CD4-positive, alpha-beta T cell (primary cell): Measurements from ENCODE around the gene TACO1. TPM values are rescaled to one million over a fixed set of nuclear protein-coding genes. Genes with fewer than 3 reads are reported as not detected.

ENCODE experiments used
- ATAC-seq: fragments of 200-7000 bp; cut with Tn5 transposase; one replicate; pipeline ENCODE4 v1.10.0; 2022; ENCODE audit warnings: mild to moderate bottlenecking; ENCODE audit not compliant: poor library complexity
- CTCF ChIA-PET: fragments of 350-600 bp; sonication (Branson Sonifier 250); formaldehyde crosslinking; loops from one replicate; lab custom pipeline; 2021; ENCODE audit warnings: antibody characterized with exemption, inconsistent platforms; lab: Charles Lee
- POLR2A ChIA-PET: fragments of 350-600 bp; sonication (Branson Sonifier 250); formaldehyde crosslinking; loops from one replicate; lab custom pipeline; 2021; ENCODE audit warnings: antibody characterized with exemption, inconsistent platforms; lab: Charles Lee
- DNase-seq, 14 experiments: peaks; one replicate each; pipeline ENCODE4 v3.0.0-alpha.2; 2013 to 2020; ENCODE audit warnings: mixed read lengths in 2 of 14
- H3K27ac ChIP-seq, 2 donors: one replicate each; pipeline versions ENCODE4 v1.5.1 to v1.7.0; 2013; ENCODE audit warnings: low read length in 2 of 2, low read depth in 1 of 2, mild to moderate bottlenecking in 1 of 2
- H3K27me3 ChIP-seq, 2 experiments: 1 replicate in 1 of 2; 2 replicates in 1 of 2; pipeline versions ENCODE4 v1.6.1 to v1.7.0; 2013; ENCODE audit warnings: low read length in 2 of 2, control low read depth in 1 of 2, mild to moderate bottlenecking in 1 of 2, moderate library complexity in 1 of 2; ENCODE audit not compliant: insufficient read depth in 2 of 2, control insufficient read depth in 1 of 2
- H3K36me3 ChIP-seq: one replicate; pipeline ENCODE4 v1.6.1; 2013; ENCODE audit warnings: low read length, control low read depth; ENCODE audit not compliant: insufficient read depth
- H3K4me1 ChIP-seq: one replicate; pipeline ENCODE4 v1.6.1; 2013; ENCODE audit warnings: low read length, control low read depth; ENCODE audit not compliant: insufficient read depth
- H3K4me3 ChIP-seq: one replicate; pipeline ENCODE4 v1.5.1; 2013; ENCODE audit warnings: mild to moderate bottlenecking, low read length, moderate library complexity
- H3K9me3 ChIP-seq, 2 experiments: 1 replicate in 1 of 2; 2 replicates in 1 of 2; pipeline versions ENCODE4 v1.6.1 to v1.7.0; 2013; ENCODE audit warnings: low read length in 2 of 2, mild to moderate bottlenecking in 2 of 2, control low read depth in 1 of 2, moderate library complexity in 1 of 2; ENCODE audit not compliant: control insufficient read depth in 1 of 2, insufficient read depth in 1 of 2
- H3K27ac Mint-ChIP-seq: one replicate; pipeline ENCODE4 v1.8.0; 2020; ENCODE audit warnings: mixed read lengths
- H3K27me3 Mint-ChIP-seq: one replicate; pipeline ENCODE4 v1.8.0; 2021; ENCODE audit warnings: mixed read lengths
- H3K36me3 Mint-ChIP-seq: one replicate; pipeline ENCODE4 v1.8.0; 2021; ENCODE audit warnings: low read depth, mixed read lengths
- H3K4me1 Mint-ChIP-seq: one replicate; pipeline ENCODE4 v1.8.0; 2021; ENCODE audit warnings: low read depth, mixed read lengths
- H3K4me3 Mint-ChIP-seq: one replicate; pipeline ENCODE4 v1.8.0; 2020; ENCODE audit warnings: mild to moderate bottlenecking, mixed read lengths
- H3K9me3 Mint-ChIP-seq: one replicate; pipeline ENCODE4 v1.8.0; 2020; ENCODE audit warnings: mixed read lengths
- CTCF ChIP-seq: fragments of 200-600 bp; IDR thresholded peaks from one replicate; pipeline ENCODE4 v1.8.0; 2022; ENCODE audit warnings: antibody characterized with exemption, mild to moderate bottlenecking
- intact Hi-C, 2 experiments: fragments of 100-400 bp; cut with DNase I in 1 of 2; cut with micrococcal nuclease in 1 of 2; formaldehyde crosslinking; loops; one replicate each; pipeline versions ENCODE4 v1.15.1 to v1.9.0; 2023 to 2025; cut with DNase I, micrococcal nuclease
- total RNA-seq, 174 experiments: library from RNA in 2 of 174; stranded (reverse) in 2 of 174; gene quantifications; one replicate each; pipeline ENCODE4 v1.2.3 and lab custom pipeline; 2021 to 2026

Gene TACO1
- total RNA-seq, 2 experiments from 2014 or later, result 11.3 to 13.2 TPM

- no peak overlapping the region for H3K27ac Mint-ChIP-seq
- Histone ChIP-seq H3K4me1 (peaks cover 14% of the 10 kb centered on the region), H3K27ac (peak overlapping the region in 1 of 2 donors; percentile 15), H3K36me3 (peaks cover 48% of the 10 kb centered on the region), H3K27me3 (no peaks in the 10 kb centered on the region), H3K9me3 (no peaks in the 10 kb centered on the region), H3K4me3 (no peak overlapping the region)
- CTCF ChIA-PET, result interaction anchor here (1.6 kb wide), 1 partner anchor 19 kb away, joined by 6 read pairs; no protein-coding TSS in a partner anchor
- POLR2A ChIA-PET, result interaction anchor here (0.6 kb wide), 1 partner anchor 11 kb away, joined by 4 read pairs; no protein-coding TSS in a partner anchor
- no peaks in the 10 kb centered on the region for H3K9me3 Mint-ChIP-seq
- no peak for DNase-seq
- intact Hi-C loops, result no loop called here
- TF ChIP-seq CTCF, result no peak
- no peaks in the 10 kb centered on the region for H3K27me3 Mint-ChIP-seq
- no peak for ATAC-seq
- no peak overlapping the region for H3K4me3 Mint-ChIP-seq
- peaks cover 49% of the 10 kb centered on the region for H3K36me3 Mint-ChIP-seq
- peaks cover 11% of the 10 kb centered on the region for H3K4me1 Mint-ChIP-seq
Observed at GRCh38 chr17:63592797-63593196, 7.9 kb upstream of the TACO1 start.

GRCh38 chr17:63595132-63595531 lies 5.6 kb upstream of the TACO1 start:
- Mint-ChIP-seq H3K4me1 (peaks cover 27% of the 10 kb centered on the region), H3K27me3 (no peaks in the 10 kb centered on the region), H3K4me3 (no peak overlapping the region), H3K9me3 (no peaks in the 10 kb centered on the region), H3K36me3 (peaks cover 28% of the 10 kb centered on the region), H3K27ac (peak overlapping the region; percentile 54)
- H3K4me3 ChIP-seq, result no peak overlapping the region
- H3K27ac ChIP-seq, result no peak overlapping the region
- no peak for TF ChIP-seq CTCF
- peaks cover 27% of the 10 kb centered on the region for H3K4me1 ChIP-seq
- H3K9me3 ChIP-seq, result no peaks in the 10 kb centered on the region
- peaks cover 26% of the 10 kb centered on the region for H3K36me3 ChIP-seq
- ATAC-seq (no peak), DNase-seq (no peak)
- POLR2A ChIA-PET, result no interaction called here
- intact Hi-C loops, result no loop called here
- H3K27me3 ChIP-seq, result no peaks in the 10 kb centered on the region
- CTCF ChIA-PET, result no interaction called here

- peaks cover 40% of the 10 kb centered on the region for H3K4me1 Mint-ChIP-seq
- H3K27me3 Mint-ChIP-seq, result no peaks in the 10 kb centered on the region
- H3K4me3 Mint-ChIP-seq, result peak overlapping the region; percentile 62
- ATAC-seq (peak; percentile 26), DNase-seq (peak in 2 of 14 experiments; percentile 19 to 50)
- no peak overlapping the region for H3K4me3 ChIP-seq
- TF ChIP-seq CTCF, result no peak
- ChIA-PET CTCF (interaction anchor here (0.6 to 2.0 kb wide), 3 partner anchors 113 to 1042 kb away, joined by 3 to 4 read pairs (median 3); no protein-coding TSS in a partner anchor), POLR2A (interaction anchor here (1.2 kb wide), 2 partner anchors 25 to 40 kb away, joined by 3 to 4 read pairs; partner anchors contain the start of gene MAP3K3)
- H3K27ac Mint-ChIP-seq, result peak overlapping the region; percentile 82
- H3K27ac ChIP-seq, result peak overlapping the region in 1 of 2 donors; percentile 49
- H3K27me3 ChIP-seq, result no peaks in the 10 kb centered on the region
- H3K9me3 ChIP-seq, result no peaks in the 10 kb centered on the region
- intact Hi-C loops, result no loop called here
- peaks cover 8% of the 10 kb centered on the region for H3K36me3 ChIP-seq
- H3K36me3 Mint-ChIP-seq, result peaks cover 22% of the 10 kb centered on the region
- H3K9me3 Mint-ChIP-seq, result no peaks in the 10 kb centered on the region
- H3K4me1 ChIP-seq, result peaks cover 44% of the 10 kb centered on the region
Observed at GRCh38 chr17:63596856-63597586, 3.7 kb upstream of the TACO1 start.
